HAP-1 (cell line): ENCODE results near the gene KRT3.

Experiments
- DNase-seq, 2 experiments: peaks; one replicate each; pipeline ENCODE4 v3.0.0-alpha.2; 2016 to 2020; ENCODE audit warnings: low spot score in 2 of 2
- H3K27me3 ChIP-seq: fragments of 250-450 bp; sonication (Bioruptor Pico); 2 replicates; pipeline ENCODE4 v1.5.1; 2020; ENCODE audit warnings: low read depth, mild to moderate bottlenecking, moderate library complexity
- H3K36me3 ChIP-seq: fragments of 250-450 bp; sonication (Bioruptor Pico); replicated peaks from 2 replicates; pipeline ENCODE4 v1.5.1; 2020; ENCODE audit warnings: mild to moderate bottlenecking
- H3K4me1 ChIP-seq: fragments of 250-450 bp; sonication (Bioruptor Pico); 2 replicates; pipeline ENCODE4 v1.5.1; 2020; ENCODE audit warnings: mild to moderate bottlenecking
- H3K4me3 ChIP-seq: fragments of 250-450 bp; sonication (Bioruptor Pico); 2 replicates; pipeline ENCODE4 v1.5.1; 2020; ENCODE audit warnings: mild to moderate bottlenecking, moderate library complexity
- H3K9me3 ChIP-seq: fragments of 250-450 bp; sonication (Bioruptor Pico); 2 replicates; pipeline ENCODE4 v1.5.1; 2020; ENCODE audit warnings: mild to moderate bottlenecking, moderate library complexity
- in situ Hi-C: fragments of 300-500 bp; cut with MboI; formaldehyde crosslinking; loops from 3 replicates; pipeline ENCODE4 v1.14.3; 2020; ENCODE audit warnings: low sequenced_read_pairs, inconsistent platforms, mixed read lengths

KRT3 gene

DNA sequence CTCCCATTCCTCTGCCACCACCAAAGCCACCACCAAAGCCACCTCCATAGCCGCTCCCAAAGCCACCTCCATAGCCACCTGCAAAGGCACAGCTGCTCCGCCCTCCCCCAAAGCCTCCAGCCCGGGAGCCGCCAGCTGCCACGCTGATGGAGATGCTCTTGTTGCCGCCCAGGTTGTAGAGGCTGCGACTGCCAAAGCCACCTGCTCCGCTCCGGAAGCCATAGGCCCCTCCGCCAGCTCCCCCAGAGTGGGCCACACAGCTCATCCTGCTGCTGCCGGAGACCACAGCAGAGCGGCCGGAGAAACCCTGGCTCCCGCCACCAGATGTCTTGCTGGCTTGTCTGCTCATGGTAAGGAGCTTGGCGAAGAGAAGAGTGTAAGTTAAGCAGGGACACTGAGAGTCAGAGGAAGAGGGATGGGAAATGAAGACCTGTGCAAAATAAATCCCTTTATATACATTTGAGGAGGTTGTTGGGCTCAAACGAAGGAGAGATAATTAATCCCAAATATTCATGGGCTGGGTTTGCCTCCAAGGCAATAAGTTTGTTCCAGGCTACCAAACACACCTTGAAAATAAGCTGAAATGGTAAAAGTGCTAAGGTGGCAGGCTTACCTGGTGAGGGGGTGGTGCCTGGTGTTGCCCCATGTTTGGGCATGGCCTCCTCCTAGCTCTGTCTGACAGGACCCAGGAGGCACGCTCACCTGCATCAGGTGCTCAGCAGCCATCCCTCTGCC, at the start of gene KRT3:
Gene KRT3, minus strand, starts transcription at position 424 of the 735 bp plus-strand sequence. Its CDS starts 75 bp downstream, at position 349.
- Histone ChIP-seq H3K4me1 (peaks cover 7% of the 10 kb centered on the region), H3K9me3 (no peaks in the 10 kb centered on the region), H3K36me3 (no peaks in the 10 kb centered on the region), H3K27me3 (no peaks in the 10 kb centered on the region), H3K4me3 (no peak within 1 kb of the TSS)
- DNase-seq, result no peak
- in situ Hi-C loops, result no loop called here

GRCh38 chr12:52844386-52844785, 48.5 kb upstream of the KRT3 start:
- no peaks in the 10 kb centered on the region for H3K9me3 ChIP-seq
- no peaks in the 10 kb centered on the region for H3K36me3 ChIP-seq
- DNase-seq, result no peak
- H3K27me3 ChIP-seq, result peaks cover 9% of the 10 kb centered on the region; the same call in 1 of the 2 replicates
- no peaks in the 10 kb centered on the region for H3K4me1 ChIP-seq
- in situ Hi-C loops, result no loop called here
- no peak overlapping the region for H3K4me3 ChIP-seq

- in situ Hi-C loops, result no loop called here
- no peaks in the 10 kb centered on the region for H3K9me3 ChIP-seq
- H3K4me1 ChIP-seq, result no peaks in the 10 kb centered on the region
- no peak overlapping the region for H3K4me3 ChIP-seq
- no peaks in the 10 kb centered on the region for H3K36me3 ChIP-seq
- DNase-seq, result no peak
- H3K27me3 ChIP-seq, result peaks cover 9% of the 10 kb centered on the region; the same call in 1 of the 2 replicates
Observed at GRCh38 chr12:52839436-52840105, 43.7 kb upstream of the KRT3 start.

- in situ Hi-C loops, result no loop called here
- peaks cover 9% of the 10 kb centered on the region; the same call in 1 of the 2 replicates for H3K27me3 ChIP-seq
- H3K36me3 ChIP-seq, result no peaks in the 10 kb centered on the region
- H3K4me3 ChIP-seq, result no peak overlapping the region
- no peaks in the 10 kb centered on the region for H3K9me3 ChIP-seq
- DNase-seq, result no peak
- H3K4me1 ChIP-seq, result no peaks in the 10 kb centered on the region
Observed at GRCh38 chr12:52838609-52839435, 42.9 kb upstream of the KRT3 start.

DNA sequence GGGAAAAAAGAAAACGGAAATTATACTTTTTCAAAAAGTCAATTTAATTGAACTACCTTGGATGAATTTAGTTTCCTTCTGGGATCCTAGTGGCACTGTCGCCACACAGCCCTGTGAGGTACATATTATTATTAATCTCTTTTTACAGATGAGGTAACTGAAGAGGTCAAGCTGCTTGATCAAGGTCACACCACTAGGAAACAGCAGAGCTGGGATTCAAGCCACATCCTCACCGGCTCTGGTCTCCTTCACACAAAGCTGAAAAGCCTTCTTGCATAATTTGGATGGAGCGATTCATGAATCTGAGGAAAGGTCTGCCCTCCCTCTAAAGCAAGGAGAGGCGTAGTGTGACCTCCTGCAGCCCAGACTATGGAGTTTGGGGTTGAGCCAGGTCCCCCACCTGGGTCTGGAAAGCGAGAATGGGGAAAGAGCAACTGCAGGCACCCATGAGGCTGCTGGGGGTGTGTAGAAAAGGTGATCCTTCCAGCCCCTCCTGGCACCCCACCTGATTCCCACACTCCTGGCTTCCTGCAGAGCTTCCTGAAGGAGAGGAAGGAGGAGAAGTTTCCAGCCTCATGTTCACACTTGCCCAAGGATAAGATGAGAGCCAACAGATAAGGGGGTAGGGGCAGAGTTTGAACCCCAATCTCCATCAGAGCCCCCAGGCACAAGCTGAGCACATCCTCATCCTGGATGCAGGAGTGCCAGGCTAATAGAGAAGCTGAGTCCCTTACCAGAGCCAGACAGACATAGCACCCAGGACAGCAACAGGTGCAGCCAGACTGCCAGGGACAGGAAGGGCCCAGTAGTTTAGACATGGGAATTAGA, 42.1 kb upstream of the KRT3 start:
- no peak for DNase-seq
- Histone ChIP-seq H3K27me3 (peaks cover 9% of the 10 kb centered on the region; the same call in 1 of the 2 replicates), H3K9me3 (no peaks in the 10 kb centered on the region), H3K4me3 (no peak overlapping the region), H3K36me3 (no peaks in the 10 kb centered on the region), H3K4me1 (no peaks in the 10 kb centered on the region)
- in situ Hi-C loops, result no loop called here

DNA sequence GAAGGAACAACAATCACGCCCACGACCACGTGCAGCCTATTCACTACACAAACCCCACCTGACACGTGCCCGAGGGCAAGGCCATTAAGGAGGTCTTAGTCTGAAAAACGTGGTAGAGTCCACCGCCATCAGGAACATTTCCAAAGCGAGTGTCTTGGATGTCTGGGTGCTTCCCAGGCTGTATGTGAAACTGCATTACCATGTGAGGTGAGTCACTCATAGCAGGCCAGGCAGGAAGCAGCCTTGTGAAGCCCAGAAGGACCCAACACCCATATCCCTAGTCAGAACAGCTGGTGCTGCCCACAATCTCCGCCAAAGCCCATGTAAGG, 41.5 kb upstream of the KRT3 start:
- peaks cover 9% of the 10 kb centered on the region; the same call in 1 of the 2 replicates for H3K27me3 ChIP-seq
- in situ Hi-C loops, result no loop called here
- no peaks in the 10 kb centered on the region for H3K9me3 ChIP-seq
- no peaks in the 10 kb centered on the region for H3K4me1 ChIP-seq
- no peak for DNase-seq
- no peaks in the 10 kb centered on the region for H3K36me3 ChIP-seq
- H3K4me3 ChIP-seq, result no peak overlapping the region

- Histone ChIP-seq H3K27me3 (peaks cover 9% of the 10 kb centered on the region; the same call in 1 of the 2 replicates), H3K9me3 (no peaks in the 10 kb centered on the region), H3K4me3 (no peak overlapping the region), H3K36me3 (no peaks in the 10 kb centered on the region), H3K4me1 (no peaks in the 10 kb centered on the region)
- DNase-seq, result no peak
- in situ Hi-C loops, result no loop called here
Observed at GRCh38 chr12:52836491-52837412, 40.8 kb upstream of the KRT3 start.

GRCh38 chr12:52836042-52836466, 40.1 kb upstream of the KRT3 start:
- DNase-seq, result no peak
- Histone ChIP-seq H3K9me3 (no peaks in the 10 kb centered on the region), H3K4me3 (no peak overlapping the region), H3K27me3 (peaks cover 9% of the 10 kb centered on the region; the same call in 1 of the 2 replicates), H3K4me1 (no peaks in the 10 kb centered on the region), H3K36me3 (no peaks in the 10 kb centered on the region)
- in situ Hi-C loops, result no loop called here

DNA sequence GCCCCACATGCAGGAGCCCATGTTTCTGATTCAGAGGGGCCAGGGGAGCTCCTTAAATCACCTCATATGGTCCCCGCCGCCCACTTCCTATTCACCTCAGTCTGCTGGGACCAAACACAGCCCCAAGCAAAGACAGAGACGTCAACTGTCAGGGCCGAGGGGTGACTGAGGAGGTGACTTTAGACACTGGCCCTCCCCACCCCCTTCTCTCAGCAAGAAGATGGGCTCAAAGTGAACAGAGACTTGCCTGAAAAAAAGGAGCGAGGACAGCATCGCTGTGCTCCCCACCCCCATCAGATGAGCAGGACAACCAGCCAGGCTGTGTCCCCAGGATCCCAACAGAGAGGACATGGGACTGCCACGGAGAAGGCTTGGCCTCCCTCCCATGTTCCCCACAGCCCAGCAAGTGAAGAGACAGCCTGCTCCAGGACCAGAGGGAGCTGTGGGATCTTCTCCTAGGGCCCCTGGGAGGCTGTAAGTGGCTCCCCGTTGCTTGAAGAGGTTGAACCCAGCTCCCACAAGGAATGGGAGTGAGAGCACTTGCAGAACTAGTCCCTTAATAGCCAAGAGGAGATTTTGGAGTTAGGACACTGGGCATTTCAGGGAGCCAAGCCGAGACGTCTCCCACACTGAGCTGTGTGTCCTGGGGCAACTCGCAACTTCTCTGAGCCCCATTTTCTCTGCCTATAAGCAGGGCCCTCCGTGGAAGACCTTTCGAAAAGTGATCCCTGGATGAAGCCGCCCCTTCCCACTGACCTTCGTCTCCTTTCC, 39.5 kb upstream of the KRT3 start:
- Histone ChIP-seq H3K4me3 (no peak overlapping the region), H3K36me3 (no peaks in the 10 kb centered on the region), H3K4me1 (no peaks in the 10 kb centered on the region), H3K27me3 (peaks cover 9% of the 10 kb centered on the region; the same call in 1 of the 2 replicates), H3K9me3 (no peaks in the 10 kb centered on the region)
- no peak for DNase-seq
- in situ Hi-C loops, result no loop called here

DNA sequence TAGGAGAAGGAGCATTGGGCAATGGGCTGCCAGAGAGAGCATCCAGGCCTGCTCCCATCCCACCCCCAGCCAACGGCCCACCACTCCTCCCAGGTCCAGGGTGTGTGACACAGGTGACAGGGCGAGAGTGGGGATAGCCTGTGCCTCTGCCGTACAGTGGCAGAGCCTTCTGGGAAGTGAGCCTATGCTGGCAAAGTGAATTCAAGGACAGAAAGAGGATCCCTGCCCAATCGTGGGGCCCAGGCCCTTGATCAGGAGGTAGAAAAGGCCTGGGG, 38.7 kb upstream of the KRT3 start:
- Histone ChIP-seq H3K9me3 (no peaks in the 10 kb centered on the region), H3K4me3 (no peak overlapping the region), H3K27me3 (peaks cover 2% of the 10 kb centered on the region; the same call in 1 of the 2 replicates), H3K4me1 (no peaks in the 10 kb centered on the region), H3K36me3 (no peaks in the 10 kb centered on the region)
- DNase-seq, result no peak
- in situ Hi-C loops, result no loop called here

DNA sequence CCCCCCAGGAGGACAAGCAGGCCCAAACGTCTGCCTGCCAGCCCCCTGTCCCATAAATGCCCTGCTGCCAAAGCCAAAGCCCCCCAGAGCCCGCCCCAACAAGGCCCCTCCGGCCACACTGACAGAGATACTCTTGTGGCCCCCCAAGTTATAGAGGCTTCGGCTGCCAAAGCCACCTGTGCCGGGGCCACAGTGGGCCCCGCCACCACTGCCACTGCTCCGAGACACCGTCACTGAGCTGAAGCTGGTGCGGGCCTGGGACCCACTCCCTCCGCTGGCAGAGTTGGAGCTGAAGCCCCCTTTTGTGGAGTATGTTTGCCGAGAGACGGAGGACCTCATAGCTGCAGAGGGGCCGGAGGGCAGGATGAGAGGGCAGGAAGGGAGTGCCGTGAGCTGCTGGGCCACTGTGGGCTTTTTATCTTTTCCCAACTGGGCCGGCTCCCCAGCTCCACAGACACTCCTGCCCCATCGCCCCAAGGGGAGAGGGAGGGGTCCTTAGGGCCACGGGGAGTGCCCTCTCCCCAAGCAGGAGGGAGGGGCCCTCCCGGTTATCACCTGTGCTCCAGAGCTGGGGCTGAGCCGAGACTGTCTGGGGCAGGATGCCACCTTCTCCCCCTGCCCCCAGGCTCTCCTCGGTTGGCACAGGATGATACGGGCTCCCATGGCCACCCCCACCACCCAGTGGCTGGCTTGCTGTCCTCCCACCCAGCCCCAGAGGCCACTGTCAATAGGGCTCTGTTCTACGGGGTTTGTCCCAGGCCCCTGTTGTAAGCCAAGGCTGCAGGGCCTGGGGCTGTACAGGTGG, 38.2 kb upstream of the KRT3 start, which contains the start of gene KRT79:
Gene KRT79, minus strand, starts transcription at position 390 of the 805 bp plus-strand sequence. Its CDS starts 51 bp downstream, at position 339.
- in situ Hi-C loops, result no loop called here

More for the DNA sequence above, 38.2 kb upstream of the KRT3 start, which contains the start of gene KRT79:
- DNase-seq, result no peak
- Histone ChIP-seq H3K36me3 (no peaks in the 10 kb centered on the region), H3K9me3 (no peaks in the 10 kb centered on the region), H3K4me1 (no peaks in the 10 kb centered on the region), H3K4me3 (no peak within 1 kb of the TSS), H3K27me3 (peaks cover 2% of the 10 kb centered on the region; the same call in 1 of the 2 replicates)
